Activated CD4-positive, CD25-positive, alpha-beta regulatory T cell (primary cell): ENCODE results near the gene EIF3J.
"Not testable (repeated sequence)": the region's sequence is repeated elsewhere in the genome, so short reads cannot be mapped to it uniquely, and the experiment has no call there.

ENCODE experiments used
- DNase-seq, 4 experiments: peaks; one replicate each; lab custom pipeline; 2025; lab: John Stamatoyannopoulos, UW

Gene EIF3J

GRCh38 chr15:44542596-44542995, 5.6 kb downstream of the EIF3J start:
- DNase-seq: no peak

GRCh38 chr15:44544745-44545144, 7.8 kb downstream of the EIF3J start:
- not testable (repeated sequence) for DNase-seq

GRCh38 chr15:44545913-44546802, 9.2 kb downstream of the EIF3J start:
- DNase-seq: peak in 3 of 4 experiments; percentile 1 to 20 (median 8)

GRCh38 chr15:44549152-44549551, 12.2 kb downstream of the EIF3J start:
- not testable (repeated sequence) for DNase-seq

GRCh38 chr15:44550256-44550655, 13.3 kb downstream of the EIF3J start:
- no peak for DNase-seq

GRCh38 chr15:44550734-44551133, 13.8 kb downstream of the EIF3J start:
- no peak for DNase-seq

- no peak for DNase-seq
Observed at GRCh38 chr15:44554934-44555723, 18.2 kb downstream of the EIF3J start.

- DNase-seq: not testable (repeated sequence)
Observed at GRCh38 chr15:44560926-44561325, 24.0 kb downstream of the EIF3J start.

- DNase-seq: no peak
Observed at GRCh38 chr15:44565387-44566154, 28.6 kb downstream of the EIF3J start.

GRCh38 chr15:44566155-44566540, 29.2 kb downstream of the EIF3J start:
- no peak for DNase-seq

- no peak for DNase-seq
Observed at GRCh38 chr15:44568338-44568737, 31.4 kb downstream of the EIF3J start.

- DNase-seq: no peak
Observed at GRCh38 chr15:44569316-44569715, 32.4 kb downstream of the EIF3J start.

- DNase-seq: no peak
Observed at GRCh38 chr15:44570361-44570760, 33.4 kb downstream of the EIF3J start.

GRCh38 chr15:44573386-44573785, 36.4 kb downstream of the EIF3J start:
- DNase-seq: no peak

GRCh38 chr15:44574734-44575133, 37.8 kb downstream of the EIF3J start:
- no peak for DNase-seq

- DNase-seq: no peak
Observed at GRCh38 chr15:44580105-44580504, 43.2 kb downstream of the EIF3J start.

GRCh38 chr15:44584162-44584749, 47.3 kb downstream of the EIF3J start:
- DNase-seq: peak; percentile 12 to 27 (median 19)

GRCh38 chr15:44585633-44586032, 48.7 kb downstream of the EIF3J start:
- DNase-seq: no peak

GRCh38 chr15:44588541-44588940, 51.6 kb downstream of the EIF3J start:
- no peak for DNase-seq

- DNase-seq: no peak
Observed at GRCh38 chr15:44591326-44591725, 54.4 kb downstream of the EIF3J start.

- no peak for DNase-seq
Observed at GRCh38 chr15:44593042-44593736, 56.2 kb downstream of the EIF3J start.
